ENCODE data around the gene CD151.

Gene CD151

DNA sequence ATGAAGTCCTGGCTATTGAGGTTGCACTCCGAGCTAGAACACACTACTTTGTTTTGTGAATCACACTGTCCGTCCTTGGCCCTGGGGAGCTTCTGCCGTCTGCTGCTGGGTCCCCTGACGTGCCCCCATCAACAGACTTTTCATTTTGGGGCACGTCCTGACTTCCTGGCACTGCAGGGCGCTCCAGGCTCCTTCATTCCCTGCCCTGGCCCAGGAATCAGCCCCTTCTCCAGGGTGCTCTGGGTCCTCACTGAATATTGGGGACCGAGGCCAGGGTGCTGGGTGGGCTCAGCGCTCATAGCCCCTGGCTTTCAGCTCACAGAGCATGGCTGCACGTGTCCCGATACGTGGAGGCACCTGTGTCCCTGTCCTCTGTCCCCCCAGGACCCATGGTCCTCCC lies 32.1 kb downstream of the CD151 start:
- H3K27ac ChIP-seq: no peak overlapping the region
- TF ChIP-seq, protein P1, sequence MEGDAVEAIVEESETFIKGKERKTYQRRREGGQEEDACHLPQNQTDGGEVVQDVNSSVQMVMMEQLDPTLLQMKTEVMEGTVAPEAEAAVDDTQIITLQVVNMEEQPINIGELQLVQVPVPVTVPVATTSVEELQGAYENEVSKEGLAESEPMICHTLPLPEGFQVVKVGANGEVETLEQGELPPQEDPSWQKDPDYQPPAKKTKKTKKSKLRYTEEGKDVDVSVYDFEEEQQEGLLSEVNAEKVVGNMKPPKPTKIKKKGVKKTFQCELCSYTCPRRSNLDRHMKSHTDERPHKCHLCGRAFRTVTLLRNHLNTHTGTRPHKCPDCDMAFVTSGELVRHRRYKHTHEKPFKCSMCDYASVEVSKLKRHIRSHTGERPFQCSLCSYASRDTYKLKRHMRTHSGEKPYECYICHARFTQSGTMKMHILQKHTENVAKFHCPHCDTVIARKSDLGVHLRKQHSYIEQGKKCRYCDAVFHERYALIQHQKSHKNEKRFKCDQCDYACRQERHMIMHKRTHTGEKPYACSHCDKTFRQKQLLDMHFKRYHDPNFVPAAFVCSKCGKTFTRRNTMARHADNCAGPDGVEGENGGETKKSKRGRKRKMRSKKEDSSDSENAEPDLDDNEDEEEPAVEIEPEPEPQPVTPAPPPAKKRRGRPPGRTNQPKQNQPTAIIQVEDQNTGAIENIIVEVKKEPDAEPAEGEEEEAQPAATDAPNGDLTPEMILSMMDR (conservative IDR thresholded peaks at IDR 0.05): no peak
- TF ChIP-seq ZFX (IDR thresholded peaks at IDR 0.05): no peak

- TF ChIP-seq ZFX (IDR thresholded peaks at IDR 0.05): no peak
- TF ChIP-seq, protein P1 (conservative IDR thresholded peaks at IDR 0.05): no peak
- H3K27ac ChIP-seq: no peak overlapping the region
These were observed 33.0 kb downstream of the CD151 start for GRCh38 chr11:865462-866430.

GRCh38 chr11:866481-866880 lies 33.7 kb downstream of the CD151 start:
- no peak overlapping the region for H3K27ac ChIP-seq
- no peak for TF ChIP-seq ZFX (IDR thresholded peaks at IDR 0.05)
- TF ChIP-seq, protein P1 (conservative IDR thresholded peaks at IDR 0.05): no peak

DNA sequence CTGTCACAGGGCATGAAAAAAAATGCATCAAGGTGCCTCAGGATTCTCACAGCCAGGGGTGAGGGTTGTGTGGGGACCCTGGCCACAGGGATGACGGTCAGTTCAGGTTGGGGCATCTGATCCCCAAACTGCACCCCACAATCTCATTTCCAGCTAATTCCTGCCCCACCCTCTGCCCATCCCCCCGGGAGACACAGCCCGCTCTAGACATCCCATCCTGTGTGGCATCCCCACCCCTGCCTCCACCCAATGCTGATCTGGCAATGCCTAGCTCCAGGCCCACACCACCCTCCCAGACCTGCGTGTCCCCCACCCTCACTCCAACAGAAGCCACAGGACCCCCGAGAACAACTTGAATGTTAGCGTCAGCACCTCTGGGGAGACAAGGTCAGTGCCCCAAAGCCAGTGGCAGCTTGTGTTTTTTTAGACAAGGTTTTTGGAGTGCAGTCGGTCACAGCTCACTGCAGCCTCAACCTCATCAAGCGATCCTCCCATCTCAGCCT lies 35.2 kb downstream of the CD151 start:
- H3K27ac ChIP-seq: no peak overlapping the region
- no peak for TF ChIP-seq ZFX (IDR thresholded peaks at IDR 0.05)
- TF ChIP-seq, protein P1 (conservative IDR thresholded peaks at IDR 0.05): no peak

DNA sequence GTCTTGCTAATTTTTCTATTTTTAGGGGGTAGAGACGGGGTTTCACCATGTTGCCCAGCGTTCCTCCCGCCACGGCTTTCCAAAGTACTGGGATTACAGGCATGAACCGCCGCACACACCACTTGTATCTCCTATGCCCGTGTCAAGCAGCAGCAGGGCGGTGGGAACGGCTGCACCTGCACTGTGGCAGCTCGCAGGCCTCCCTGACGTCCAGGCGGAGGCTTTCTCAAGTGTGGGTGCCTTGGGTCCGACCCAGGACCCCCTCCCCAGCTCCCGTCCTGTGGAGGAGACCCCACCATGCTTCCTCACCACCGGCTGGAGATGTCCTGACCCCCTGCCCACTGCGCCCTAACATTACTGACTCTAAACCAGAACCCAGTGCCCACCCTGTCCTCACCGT lies 35.6 kb downstream of the CD151 start:
- no peak overlapping the region for H3K27ac ChIP-seq
- TF ChIP-seq ZFX (IDR thresholded peaks at IDR 0.05): no peak
- TF ChIP-seq, protein P1 (conservative IDR thresholded peaks at IDR 0.05): no peak

GRCh38 chr11:868802-869201 lies 36.0 kb downstream of the CD151 start:
- TF ChIP-seq, protein P1 (conservative IDR thresholded peaks at IDR 0.05): no peak
- H3K27ac ChIP-seq: no peak overlapping the region

- H3K27ac ChIP-seq: no peak overlapping the region
- no peak for TF ChIP-seq ZFX (IDR thresholded peaks at IDR 0.05)
- TF ChIP-seq, protein P1 (conservative IDR thresholded peaks at IDR 0.05): no peak
These were observed 36.8 kb downstream of the CD151 start for GRCh38 chr11:869399-870126.
